ENCODE measurements around the gene CCDC178. TPM values are rescaled to one million over a fixed set of nuclear protein-coding genes. Genes with fewer than 3 reads are reported as not detected.

CCDC178 gene
- total and polyA plus RNA-seq, 2 donors (not counting 3 experiments of a cell fraction or from before 2014, with no cell fraction given), result 0.80 to 1.6 TPM

DNA sequence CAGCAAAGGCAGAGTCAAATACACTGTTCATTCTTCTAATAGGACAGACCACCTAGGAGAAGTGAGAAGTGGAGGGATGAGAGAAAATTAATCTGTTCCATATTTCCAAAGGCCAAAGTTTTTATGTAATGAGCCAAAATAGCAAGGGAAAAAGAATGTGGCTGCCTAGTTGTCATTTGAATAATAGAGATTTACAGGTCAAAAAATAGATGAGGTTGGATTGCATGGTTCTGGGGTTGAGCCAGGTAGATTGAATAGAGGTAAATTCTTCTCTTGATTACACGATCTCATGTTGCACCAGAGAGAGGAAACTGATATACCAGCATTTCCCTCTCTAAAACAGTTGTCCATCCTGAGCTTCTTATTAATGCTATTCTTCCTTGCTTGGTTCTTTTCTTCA lies 325.8 kb downstream of the CCDC178 start:
- H3K9me3 ChIP-seq (replicated peaks; ENCODE audit: control insufficient read depth, insufficient read depth, low read length), result no peaks in the 10 kb centered on the region
- H3K9ac ChIP-seq (replicated peaks; ENCODE audit: extremely low read depth, insufficient read depth, low read length), result no peak overlapping the region
- BruUV-seq (replicated peaks), result no TSS peak
- ChIA-PET POLR2A (no interaction called here), CTCF (no interaction called here)
- H3K36me3 ChIP-seq (ENCODE audit: control insufficient read depth in 2 of 2, extremely low read depth in 1 of 2, insufficient read depth in 2 of 2, low read length in 2 of 2), result no peaks in the 10 kb centered on the region
- H3K4me2 ChIP-seq (ENCODE audit: insufficient read depth, low read length), result no peak overlapping the region
- TF ChIP-seq MYC (IDR thresholded peaks at IDR 0.05; ENCODE audit: low read depth, low read length), result no peak
- no peak overlapping the region for H3K27ac ChIP-seq (ENCODE audit: insufficient read depth, low read depth, low read length)
- FAIRE-seq (no peak), DNase-seq (ENCODE audit: low read depth, low spot score) (no peak)
- no peaks in the 10 kb centered on the region for H3K79me2 ChIP-seq (ENCODE audit: control insufficient read depth, insufficient read depth, low read length)
- no peaks in the 10 kb centered on the region for H3K9me1 ChIP-seq (replicated peaks; ENCODE audit: control insufficient read depth, extremely low read depth, insufficient read depth, low read length)
- no peak overlapping the region for H2AFZ ChIP-seq (ENCODE audit: low read depth, low read length)
- H3K4me3 ChIP-seq (replicated peaks in 1 of 3; ENCODE audit: insufficient read depth in 1 of 3, low read depth in 1 of 3, low read length in 3 of 3), result no peak overlapping the region
- H3K27me3 ChIP-seq (ENCODE audit: control insufficient read depth in 2 of 2, insufficient read depth in 2 of 2, low read length in 2 of 2), result no peaks in the 10 kb centered on the region
- no peaks in the 10 kb centered on the region for H4K20me1 ChIP-seq (replicated peaks; ENCODE audit: control insufficient read depth, extremely low read depth, insufficient read depth, low read length)
- dilution Hi-C loops (cut with MboI; ENCODE audit: extremely low pct_ligation_motif_present, low sequenced_read_pairs), result no loop called here
- H3K4me1 ChIP-seq (ENCODE audit: control insufficient read depth, extremely low read depth, insufficient read depth, low read length), result peaks cover 11% of the 10 kb centered on the region
- intact Hi-C loops (cut with micrococcal nuclease), result loop anchor here (5.0 kb wide), 2 partner anchors 68 to 77 kb away; no protein-coding TSS in a partner anchor

DNA sequence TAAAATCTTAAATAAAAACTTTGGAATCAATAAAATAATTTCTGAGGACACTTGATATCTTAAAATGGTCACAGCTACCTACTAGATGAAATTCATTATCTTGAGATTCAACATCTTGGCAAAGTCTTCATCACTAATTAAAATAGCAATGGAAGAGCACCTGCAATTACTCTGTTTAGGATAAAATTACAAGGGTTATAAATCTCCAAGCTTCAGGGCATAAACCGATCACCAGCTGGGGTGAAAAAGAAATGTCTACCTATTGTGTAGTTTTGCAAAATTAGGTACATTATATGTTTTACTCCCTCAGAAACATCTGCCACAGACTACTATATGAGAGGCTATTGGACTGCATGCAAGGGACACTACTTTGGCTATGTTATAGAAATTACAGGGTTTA lies 327.1 kb downstream of the CCDC178 start:
- ChIA-PET POLR2A (no interaction called here), CTCF (no interaction called here)
- Histone ChIP-seq H3K9me1 (replicated peaks; ENCODE audit: control insufficient read depth, extremely low read depth, insufficient read depth, low read length) (no peaks in the 10 kb centered on the region), H3K4me2 (ENCODE audit: insufficient read depth, low read length) (no peak overlapping the region), H3K36me3 (ENCODE audit: control insufficient read depth in 2 of 2, extremely low read depth in 1 of 2, insufficient read depth in 2 of 2, low read length in 2 of 2) (no peaks in the 10 kb centered on the region), H3K27ac (ENCODE audit: insufficient read depth, low read depth, low read length) (no peak overlapping the region), H3K9ac (replicated peaks; ENCODE audit: extremely low read depth, insufficient read depth, low read length) (no peak overlapping the region), H3K79me2 (ENCODE audit: control insufficient read depth, insufficient read depth, low read length) (no peaks in the 10 kb centered on the region), H3K4me3 (replicated peaks in 1 of 3; ENCODE audit: insufficient read depth in 1 of 3, low read depth in 1 of 3, low read length in 3 of 3) (no peak overlapping the region), H3K27me3 (ENCODE audit: control insufficient read depth in 2 of 2, insufficient read depth in 2 of 2, low read length in 2 of 2) (no peaks in the 10 kb centered on the region), H3K4me1 (ENCODE audit: control insufficient read depth, extremely low read depth, insufficient read depth, low read length) (peaks cover 11% of the 10 kb centered on the region), H3K9me3 (replicated peaks; ENCODE audit: control insufficient read depth, insufficient read depth, low read length) (no peaks in the 10 kb centered on the region), H4K20me1 (replicated peaks; ENCODE audit: control insufficient read depth, extremely low read depth, insufficient read depth, low read length) (no peaks in the 10 kb centered on the region), H2AFZ (ENCODE audit: low read depth, low read length) (no peak overlapping the region)
- FAIRE-seq (no peak), DNase-seq (ENCODE audit: low read depth, low spot score) (no peak)
- TF ChIP-seq, protein P1, sequence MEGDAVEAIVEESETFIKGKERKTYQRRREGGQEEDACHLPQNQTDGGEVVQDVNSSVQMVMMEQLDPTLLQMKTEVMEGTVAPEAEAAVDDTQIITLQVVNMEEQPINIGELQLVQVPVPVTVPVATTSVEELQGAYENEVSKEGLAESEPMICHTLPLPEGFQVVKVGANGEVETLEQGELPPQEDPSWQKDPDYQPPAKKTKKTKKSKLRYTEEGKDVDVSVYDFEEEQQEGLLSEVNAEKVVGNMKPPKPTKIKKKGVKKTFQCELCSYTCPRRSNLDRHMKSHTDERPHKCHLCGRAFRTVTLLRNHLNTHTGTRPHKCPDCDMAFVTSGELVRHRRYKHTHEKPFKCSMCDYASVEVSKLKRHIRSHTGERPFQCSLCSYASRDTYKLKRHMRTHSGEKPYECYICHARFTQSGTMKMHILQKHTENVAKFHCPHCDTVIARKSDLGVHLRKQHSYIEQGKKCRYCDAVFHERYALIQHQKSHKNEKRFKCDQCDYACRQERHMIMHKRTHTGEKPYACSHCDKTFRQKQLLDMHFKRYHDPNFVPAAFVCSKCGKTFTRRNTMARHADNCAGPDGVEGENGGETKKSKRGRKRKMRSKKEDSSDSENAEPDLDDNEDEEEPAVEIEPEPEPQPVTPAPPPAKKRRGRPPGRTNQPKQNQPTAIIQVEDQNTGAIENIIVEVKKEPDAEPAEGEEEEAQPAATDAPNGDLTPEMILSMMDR (IDR thresholded peaks at IDR 0.05; ENCODE audit: extremely low read depth in 1 of 2, insufficient read depth in 1 of 2, low read depth in 1 of 2, low read length in 2 of 2), result no peak
- TF ChIP-seq GATA2 (IDR thresholded peaks at IDR 0.05; ENCODE audit: insufficient read depth, insufficient read length, low read depth, low read length) (no peak), MYC (IDR thresholded peaks at IDR 0.05; ENCODE audit: low read depth, low read length) (no peak), POLR2AphosphoS5 (IDR thresholded peaks at IDR 0.05; ENCODE audit: insufficient read depth, low read depth, low read length) (no peak), EZH2 (IDR thresholded peaks at IDR 0.05; ENCODE audit: borderline replicate concordance, low read depth, low read length, severe bottlenecking) (no peak), FOS (IDR thresholded peaks at IDR 0.05; ENCODE audit: borderline replicate concordance, insufficient read depth, low read length) (no peak), POLR2A (IDR thresholded peaks at IDR 0.05; ENCODE audit: low read depth, low read length) (no peak), JUN (IDR thresholded peaks at IDR 0.05; ENCODE audit: borderline replicate concordance, insufficient read depth, insufficient read length, low read depth) (no peak)
- TF ChIP-seq, protein P2, sequence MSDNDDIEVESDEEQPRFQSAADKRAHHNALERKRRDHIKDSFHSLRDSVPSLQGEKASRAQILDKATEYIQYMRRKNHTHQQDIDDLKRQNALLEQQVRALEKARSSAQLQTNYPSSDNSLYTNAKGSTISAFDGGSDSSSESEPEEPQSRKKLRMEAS (IDR thresholded peaks at IDR 0.05; ENCODE audit: insufficient read depth, insufficient read length), result no peak
- dilution Hi-C loops (cut with MboI; ENCODE audit: extremely low pct_ligation_motif_present, low sequenced_read_pairs), result no loop called here
- no TSS peak for BruUV-seq (replicated peaks)
- intact Hi-C loops (cut with micrococcal nuclease), result loop anchor here (5.0 kb wide), 1 partner anchor 76 kb away; no protein-coding TSS in a partner anchor
